ENCODE results near the gene RBM33. TPM values are rescaled to one million over a fixed set of nuclear protein-coding genes. Genes with fewer than 3 reads are reported as not detected.

RBM33 gene
- total RNA-seq, 1 experiment from 2014 or later, result 61.1 TPM

DNA sequence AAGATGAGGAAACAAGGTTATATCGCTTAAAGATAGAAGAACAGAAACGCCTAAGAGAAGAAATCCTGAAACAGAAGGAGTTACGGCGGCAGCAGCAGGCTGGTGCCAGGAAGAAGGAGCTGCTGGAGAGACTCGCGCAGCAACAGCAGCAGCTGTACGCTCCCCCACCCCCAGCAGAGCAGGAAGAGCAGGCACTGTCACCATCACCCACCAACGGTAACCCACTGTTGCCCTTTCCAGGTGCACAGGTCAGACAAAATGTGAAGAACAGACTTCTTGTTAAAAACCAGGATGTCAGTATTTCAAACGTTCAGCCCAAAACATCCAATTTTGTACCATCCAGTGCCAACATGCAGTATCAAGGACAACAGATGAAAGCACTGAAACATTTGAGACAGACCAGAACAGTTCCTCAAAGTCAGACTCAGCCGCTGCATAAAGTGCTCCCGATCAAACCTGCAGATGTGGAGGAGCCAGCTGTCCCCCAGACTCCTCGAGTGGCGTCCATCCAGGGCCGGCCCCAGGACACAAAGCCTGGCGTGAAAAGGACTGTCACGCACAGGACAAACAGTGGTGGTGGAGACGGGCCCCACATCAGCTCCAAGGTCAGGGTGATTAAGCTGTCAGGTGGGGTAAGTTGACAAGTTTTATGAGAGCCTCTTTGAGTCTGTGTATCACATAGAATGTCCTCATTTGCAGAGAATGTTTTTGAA lies 100.7 kb downstream of the RBM33 start:
- no TSS peak for BruUV-seq (replicated peaks)
- CTCF ChIA-PET, result no interaction called here
- POLR2A ChIA-PET, result no interaction called here
- intact Hi-C loops (cut with micrococcal nuclease; ENCODE audit: unreplicated experiment), result no loop called here
- Histone ChIP-seq H3K9me3 (ENCODE audit: control insufficient read depth, insufficient read depth, low read depth, low read length) (no peaks in the 10 kb centered on the region), H3K4me1 (ENCODE audit: control insufficient read depth, insufficient read depth, low read length) (no peaks in the 10 kb centered on the region; the same call in 1 of the 2 replicates), H3K36me3 (ENCODE audit: control insufficient read depth, insufficient read depth, low read length) (peaks cover 40% of the 10 kb centered on the region), H3K27me3 (ENCODE audit: control insufficient read depth, insufficient read depth, low read length) (no peaks in the 10 kb centered on the region), H3K4me3 (ENCODE audit: low read depth in 2 of 2, low read length in 2 of 2) (no peak overlapping the region), H3K27ac (ENCODE audit: low read length) (no peak overlapping the region)
- DNase-seq (ENCODE audit: low read depth, low spot score), result no peak
- TF ChIP-seq TCF7L2 (IDR thresholded peaks at IDR 0.05; ENCODE audit: low read depth, low read length) (no peak), REST (IDR thresholded peaks at IDR 0.05; ENCODE audit: insufficient read depth in 1 of 2, low read depth in 2 of 2, low read length in 1 of 2) (no peak), SIN3A (IDR thresholded peaks at IDR 0.05; ENCODE audit: borderline replicate concordance, insufficient read depth, low read depth, low read length) (no peak)
- no peak for ATAC-seq
- in situ Hi-C loops (cut with HindIII; ENCODE audit: low pct_unique_long_range_greater_than_20kb, low sequenced_read_pairs), result no loop called here

DNA sequence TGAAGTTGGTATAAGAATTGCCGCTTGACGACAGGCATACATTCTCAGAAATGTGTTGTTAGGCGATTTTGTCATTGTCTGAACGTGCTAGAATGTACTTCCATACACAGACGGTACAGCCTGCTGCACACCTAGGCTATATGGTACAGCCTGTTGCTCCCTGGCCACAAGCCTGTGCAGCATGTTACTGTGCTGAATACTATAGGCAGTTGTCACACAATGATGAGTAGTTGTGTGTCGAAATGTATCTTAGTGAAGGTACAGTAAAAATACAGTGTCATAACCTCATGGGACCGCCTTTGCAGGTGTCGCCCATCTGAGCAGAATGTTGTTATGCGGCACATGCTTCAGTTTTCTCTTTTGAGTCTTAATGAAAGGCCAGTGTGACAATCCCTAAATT lies 101.3 kb downstream of the RBM33 start:
- ATAC-seq (no peak; the same call in 1 of the 2 replicates), DNase-seq (ENCODE audit: low read depth, low spot score) (no peak)
- H3K27ac ChIP-seq (ENCODE audit: low read length), result no peak overlapping the region
- ChIA-PET POLR2A (no interaction called here), CTCF (no interaction called here)
- H3K4me3 ChIP-seq (ENCODE audit: low read depth in 2 of 2, low read length in 2 of 2), result no peak overlapping the region
- H3K36me3 ChIP-seq (ENCODE audit: control insufficient read depth, insufficient read depth, low read length), result peaks cover 36% of the 10 kb centered on the region
- H3K9me3 ChIP-seq (ENCODE audit: control insufficient read depth, insufficient read depth, low read depth, low read length), result no peaks in the 10 kb centered on the region
- no peaks in the 10 kb centered on the region; the same call in 1 of the 2 replicates for H3K4me1 ChIP-seq (ENCODE audit: control insufficient read depth, insufficient read depth, low read length)
- BruUV-seq (replicated peaks), result no TSS peak
- TF ChIP-seq POLR2AphosphoS5 (IDR thresholded peaks at IDR 0.05; ENCODE audit: low read depth, low read length) (no peak), SIN3A (IDR thresholded peaks at IDR 0.05; ENCODE audit: borderline replicate concordance, insufficient read depth, low read depth, low read length) (no peak), TCF7L2 (IDR thresholded peaks at IDR 0.05; ENCODE audit: low read depth, low read length) (no peak)
- TF ChIP-seq, protein P1, sequence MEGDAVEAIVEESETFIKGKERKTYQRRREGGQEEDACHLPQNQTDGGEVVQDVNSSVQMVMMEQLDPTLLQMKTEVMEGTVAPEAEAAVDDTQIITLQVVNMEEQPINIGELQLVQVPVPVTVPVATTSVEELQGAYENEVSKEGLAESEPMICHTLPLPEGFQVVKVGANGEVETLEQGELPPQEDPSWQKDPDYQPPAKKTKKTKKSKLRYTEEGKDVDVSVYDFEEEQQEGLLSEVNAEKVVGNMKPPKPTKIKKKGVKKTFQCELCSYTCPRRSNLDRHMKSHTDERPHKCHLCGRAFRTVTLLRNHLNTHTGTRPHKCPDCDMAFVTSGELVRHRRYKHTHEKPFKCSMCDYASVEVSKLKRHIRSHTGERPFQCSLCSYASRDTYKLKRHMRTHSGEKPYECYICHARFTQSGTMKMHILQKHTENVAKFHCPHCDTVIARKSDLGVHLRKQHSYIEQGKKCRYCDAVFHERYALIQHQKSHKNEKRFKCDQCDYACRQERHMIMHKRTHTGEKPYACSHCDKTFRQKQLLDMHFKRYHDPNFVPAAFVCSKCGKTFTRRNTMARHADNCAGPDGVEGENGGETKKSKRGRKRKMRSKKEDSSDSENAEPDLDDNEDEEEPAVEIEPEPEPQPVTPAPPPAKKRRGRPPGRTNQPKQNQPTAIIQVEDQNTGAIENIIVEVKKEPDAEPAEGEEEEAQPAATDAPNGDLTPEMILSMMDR (IDR thresholded peaks at IDR 0.05), result no peak
- in situ Hi-C loops (cut with HindIII; ENCODE audit: low pct_unique_long_range_greater_than_20kb, low sequenced_read_pairs) (no loop called here), intact Hi-C loops (cut with micrococcal nuclease; ENCODE audit: unreplicated experiment) (no loop called here)
- H3K27me3 ChIP-seq (ENCODE audit: control insufficient read depth, insufficient read depth, low read length), result no peaks in the 10 kb centered on the region

- no peak for TF ChIP-seq TCF7L2 (IDR thresholded peaks at IDR 0.05; ENCODE audit: low read depth, low read length)
- no peak for TF ChIP-seq REST (IDR thresholded peaks at IDR 0.05; ENCODE audit: insufficient read depth in 1 of 2, low read depth in 2 of 2, low read length in 1 of 2)
- no peak for TF ChIP-seq POLR2AphosphoS5 (IDR thresholded peaks at IDR 0.05; ENCODE audit: low read depth, low read length)
- ChIA-PET CTCF (no interaction called here), POLR2A (no interaction called here)
- H3K4me3 ChIP-seq (ENCODE audit: low read depth in 2 of 2, low read length in 2 of 2), result no peak overlapping the region
- in situ Hi-C loops (cut with HindIII; ENCODE audit: low pct_unique_long_range_greater_than_20kb, low sequenced_read_pairs), result no loop called here
- intact Hi-C loops (cut with micrococcal nuclease; ENCODE audit: unreplicated experiment), result no loop called here
- no peak for DNase-seq (ENCODE audit: low read depth, low spot score)
- BruUV-seq (replicated peaks), result no TSS peak
- no peak overlapping the region for H3K27ac ChIP-seq (ENCODE audit: low read length)
- H3K9me3 ChIP-seq (ENCODE audit: control insufficient read depth, insufficient read depth, low read depth, low read length), result no peaks in the 10 kb centered on the region
- no peaks in the 10 kb centered on the region; the same call in 1 of the 2 replicates for H3K4me1 ChIP-seq (ENCODE audit: control insufficient read depth, insufficient read depth, low read length)
- H3K27me3 ChIP-seq (ENCODE audit: control insufficient read depth, insufficient read depth, low read length), result no peaks in the 10 kb centered on the region
- no peak for ATAC-seq
- peaks cover 36% of the 10 kb centered on the region for H3K36me3 ChIP-seq (ENCODE audit: control insufficient read depth, insufficient read depth, low read length)
Measured at GRCh38 chr7:155746188-155746587, 101.7 kb downstream of the RBM33 start.
